NCI-H774 (cell line): ENCODE data around the gene POLN.
"Not testable (repeated sequence)": the region's sequence is repeated elsewhere in the genome, so short reads cannot be mapped to it uniquely, and the experiment has no call there.

Experiments used
- DNase-seq: peaks from one replicate; lab custom pipeline; 2025; lab: John Stamatoyannopoulos, UW

Gene POLN

DNA sequence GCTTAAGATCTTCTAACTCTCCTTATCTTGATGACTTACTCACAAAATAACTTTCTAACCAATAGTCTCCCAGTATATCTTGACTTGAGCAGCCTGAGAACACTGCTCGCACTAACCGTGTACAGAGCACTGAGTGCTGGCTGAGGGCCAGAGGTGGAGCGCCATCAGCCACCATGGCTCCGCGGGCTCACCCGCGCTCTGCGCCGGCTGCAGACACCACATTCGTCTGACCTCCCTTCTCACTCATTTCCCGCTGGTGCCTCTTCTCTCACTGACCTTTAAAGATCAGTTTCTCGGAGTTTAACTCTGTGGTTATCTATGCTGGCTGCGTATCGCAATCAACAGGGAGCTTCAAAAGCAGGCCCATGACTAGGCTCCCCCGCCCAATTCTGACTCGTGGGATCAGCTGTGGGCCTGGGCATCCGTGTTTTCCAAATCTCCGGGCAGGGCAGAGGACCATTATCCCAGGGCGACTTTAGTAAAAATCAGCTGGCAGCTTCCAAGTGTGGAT is 78.6 kb downstream of the POLN start:
- no peak for DNase-seq

- not testable (repeated sequence) for DNase-seq
These were observed 80.7 kb downstream of the POLN start for GRCh38 chr4:2161092-2161703.

DNA sequence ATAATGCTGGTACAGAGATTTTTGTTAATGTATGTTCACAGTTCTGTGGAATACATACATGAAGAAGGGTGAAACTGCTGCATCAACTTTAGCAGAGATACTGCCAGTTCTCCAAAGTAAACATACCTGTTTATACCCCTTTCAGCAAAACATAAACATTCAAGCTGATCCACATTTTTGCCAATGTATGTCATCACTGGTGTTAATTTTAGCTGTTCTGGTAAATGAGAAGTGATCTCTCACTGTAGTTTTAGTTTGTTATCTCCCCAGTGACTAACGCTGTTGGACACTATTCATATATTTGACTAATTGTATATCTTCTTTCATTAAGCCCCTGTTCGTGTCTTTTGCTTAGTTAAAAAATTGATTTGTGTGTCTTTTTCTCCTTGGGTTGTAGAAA is 82.0 kb downstream of the POLN start:
- DNase-seq, result no peak

GRCh38 chr4:2155246-2155645 is 86.7 kb downstream of the POLN start:
- DNase-seq, result no peak

DNA sequence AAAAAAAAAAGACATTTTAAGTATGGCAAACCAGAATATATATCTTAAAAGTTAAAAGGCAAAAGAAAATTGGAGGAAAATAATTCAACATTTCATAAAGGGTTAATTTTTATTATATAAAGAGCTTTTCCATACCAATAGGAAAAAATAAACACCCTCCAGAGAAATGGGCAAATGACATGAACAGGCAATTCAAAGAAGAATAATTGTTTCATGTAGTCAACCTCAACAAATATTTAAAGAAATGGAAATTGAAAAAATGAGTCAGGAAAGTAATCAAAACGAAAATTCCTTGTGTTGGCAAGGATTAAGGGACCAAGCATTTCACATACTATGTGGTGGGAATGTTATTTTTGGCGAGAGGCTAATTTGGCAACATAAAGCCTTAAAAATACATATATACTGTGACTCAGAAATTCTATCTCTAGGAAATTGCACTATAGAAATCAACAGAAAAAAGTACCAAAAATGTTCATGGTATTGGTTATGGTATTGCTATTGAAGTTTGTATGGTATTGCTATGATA is 87.6 kb downstream of the POLN start:
- DNase-seq, result no peak

DNA sequence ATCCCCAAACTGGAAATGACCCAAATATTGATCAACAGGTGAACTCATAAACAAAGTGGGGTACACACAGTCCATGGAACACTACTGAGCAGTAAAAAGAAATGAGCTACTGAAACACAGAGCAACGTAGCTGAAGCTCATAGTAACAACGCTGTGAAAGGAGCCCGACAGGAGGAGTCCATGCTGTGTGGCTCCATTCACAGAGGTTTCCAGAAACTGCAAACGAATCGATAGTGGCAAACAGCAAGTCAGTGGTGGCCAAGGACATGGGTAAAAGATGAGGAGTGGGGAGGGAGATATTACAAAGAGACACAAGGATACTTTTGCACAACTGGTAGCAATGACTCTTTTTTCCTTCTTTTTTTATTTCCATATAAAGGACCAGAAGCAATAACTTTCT is 90.4 kb downstream of the POLN start:
- no peak for DNase-seq

DNA sequence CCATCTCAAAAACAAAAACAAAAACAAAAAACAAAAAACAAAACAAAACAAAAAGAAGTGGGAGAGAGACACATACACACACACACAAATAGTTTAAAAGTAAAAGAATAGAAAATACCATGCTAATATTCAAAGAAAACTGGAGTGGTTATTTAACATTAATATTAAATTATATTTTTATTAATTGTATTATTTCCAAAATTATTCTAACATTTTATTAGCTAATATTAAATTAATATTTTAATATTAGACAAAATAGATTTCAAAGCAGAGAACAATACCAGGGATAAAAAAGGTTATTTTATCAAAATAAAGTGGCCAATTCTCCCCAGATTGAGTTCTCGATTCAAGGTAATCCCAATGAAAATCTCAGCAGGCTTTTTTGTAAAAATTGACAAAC is 91.8 kb downstream of the POLN start:
- DNase-seq, result no peak

GRCh38 chr4:2142630-2143427 is 99.1 kb downstream of the POLN start:
- DNase-seq, result no peak

DNA sequence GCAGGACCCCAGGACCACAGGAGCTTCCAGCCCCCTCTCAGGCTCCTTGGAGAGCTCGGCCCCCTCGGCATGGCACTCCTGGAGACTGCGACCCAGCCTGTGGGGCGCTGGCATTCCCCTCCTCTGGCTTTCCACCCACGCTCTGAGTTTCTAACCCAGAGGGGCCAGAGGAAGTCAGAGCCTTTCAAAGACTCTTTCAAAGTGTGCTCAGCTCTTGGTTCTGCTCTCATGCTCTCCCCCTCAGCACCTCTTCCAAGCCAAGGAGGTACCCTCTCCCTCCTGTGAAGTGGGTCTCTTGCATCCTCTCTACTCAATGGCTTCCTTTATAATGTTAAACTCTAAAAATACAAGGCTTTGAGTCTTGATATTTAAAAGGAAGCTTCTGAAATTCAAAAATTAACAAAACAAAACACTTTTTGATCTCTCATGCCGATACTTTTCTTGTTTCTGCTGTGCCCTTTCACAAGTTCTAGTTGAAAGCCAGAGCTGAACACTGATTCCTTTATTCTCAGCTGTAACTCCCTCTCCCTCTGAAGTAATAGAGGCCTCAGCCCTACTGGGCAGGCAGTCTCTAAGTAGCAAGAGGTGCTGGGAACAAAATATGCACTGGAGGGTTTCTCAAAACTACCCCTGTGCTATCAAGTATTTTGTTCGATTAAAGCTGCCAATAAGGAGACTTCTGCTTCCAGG is 100.0 kb downstream of the POLN start:
- DNase-seq, result no peak

GRCh38 chr4:2141022-2141761 is 100.7 kb downstream of the POLN start:
- no peak for DNase-seq

DNA sequence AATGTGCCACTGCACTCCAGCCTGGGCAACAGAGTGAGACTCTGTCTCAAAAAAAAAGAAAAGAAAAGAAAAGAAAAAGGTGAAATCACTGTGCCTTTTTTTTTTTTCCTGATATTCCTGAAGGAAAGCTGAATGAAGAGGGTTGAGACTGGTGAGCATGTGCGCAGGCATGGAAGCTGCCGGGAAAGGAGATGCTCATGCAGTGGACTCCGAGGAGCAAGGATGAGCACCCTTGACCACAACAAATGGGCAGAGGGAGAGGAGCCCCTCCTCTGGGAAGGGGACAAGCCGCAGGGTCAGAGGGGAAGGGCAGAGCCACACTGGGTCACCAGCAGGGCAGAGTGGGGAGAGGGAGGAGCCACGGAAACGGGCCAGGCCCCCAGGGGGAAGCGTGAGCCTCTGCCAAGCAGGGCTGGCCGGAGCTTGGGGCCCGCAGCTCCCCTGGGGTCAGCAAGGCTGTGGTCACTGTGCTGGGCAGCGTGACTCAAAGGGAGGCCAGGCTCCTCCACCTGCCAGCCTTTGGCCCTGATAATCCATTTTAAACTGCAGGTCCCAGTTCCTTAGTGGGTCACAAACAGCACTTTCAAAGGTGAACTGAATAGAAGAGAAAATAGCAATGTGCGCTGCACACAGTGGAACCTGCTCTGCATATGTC is 102.9 kb downstream of the POLN start:
- no peak for DNase-seq

- no peak for DNase-seq
These were observed 105.2 kb downstream of the POLN start for GRCh38 chr4:2136726-2137125.

- DNase-seq, result no peak
These were observed 106.8 kb downstream of the POLN start for GRCh38 chr4:2135083-2135482.

- DNase-seq, result no peak
These were observed 109.5 kb downstream of the POLN start for GRCh38 chr4:2132438-2132837.

- no peak for DNase-seq
These were observed 114.2 kb downstream of the POLN start for GRCh38 chr4:2127609-2128332.

- DNase-seq, result no peak
These were observed 115.4 kb downstream of the POLN start for GRCh38 chr4:2126309-2127043.

- no peak for DNase-seq
These were observed 116.1 kb downstream of the POLN start for GRCh38 chr4:2125831-2126230.

DNA sequence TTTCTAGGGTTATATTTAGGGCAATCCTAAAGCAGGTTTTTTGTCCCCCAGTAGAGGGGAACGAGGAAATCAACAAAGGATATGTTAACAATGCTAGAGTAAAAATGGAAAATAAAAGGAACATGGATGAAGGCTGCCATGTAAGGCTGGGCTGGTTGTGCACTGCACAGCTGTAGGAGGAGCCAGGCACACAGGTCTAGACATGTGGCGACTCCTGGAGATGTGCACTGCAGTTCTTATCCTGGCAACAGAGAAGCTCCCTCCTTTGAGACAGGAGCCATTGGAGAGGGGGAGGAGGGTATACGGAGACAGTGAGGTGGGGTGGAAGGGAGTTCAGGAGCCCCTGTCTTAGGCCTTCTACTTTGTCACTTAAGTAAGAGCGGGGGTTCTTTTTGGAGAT is 116.9 kb downstream of the POLN start:
- DNase-seq, result no peak

GRCh38 chr4:2116687-2117400 is 125.1 kb downstream of the POLN start:
- no peak for DNase-seq
